NK-92 (cell line): Measurements from ENCODE around the gene DGKG.

Experiments used
- DNase-seq: peaks from one replicate; lab custom pipeline; 2025; ENCODE audit not compliant: unreplicated experiment; lab: John Stamatoyannopoulos, UW

The DGKG gene

DNA sequence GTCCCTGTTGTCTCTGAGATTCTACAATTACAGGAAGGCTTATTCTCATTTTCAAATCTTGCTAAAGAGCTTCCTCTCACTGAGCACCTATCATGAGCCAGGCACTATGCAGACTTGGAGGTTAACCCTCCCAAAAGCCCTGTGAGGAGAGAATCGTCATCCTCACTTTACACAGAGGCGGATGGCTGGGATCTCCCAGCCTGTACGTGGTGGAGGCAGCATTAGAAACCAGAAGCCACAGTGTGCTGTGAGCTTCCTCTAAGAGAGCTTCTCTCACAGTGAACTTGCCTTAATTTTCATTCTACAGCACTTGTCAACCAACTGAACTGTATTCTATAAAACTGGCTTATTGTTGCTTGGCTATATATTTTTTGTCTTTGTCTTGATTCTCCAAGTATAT is 6.1 kb upstream of the DGKG start:
- DNase-seq, result no peak

DNA sequence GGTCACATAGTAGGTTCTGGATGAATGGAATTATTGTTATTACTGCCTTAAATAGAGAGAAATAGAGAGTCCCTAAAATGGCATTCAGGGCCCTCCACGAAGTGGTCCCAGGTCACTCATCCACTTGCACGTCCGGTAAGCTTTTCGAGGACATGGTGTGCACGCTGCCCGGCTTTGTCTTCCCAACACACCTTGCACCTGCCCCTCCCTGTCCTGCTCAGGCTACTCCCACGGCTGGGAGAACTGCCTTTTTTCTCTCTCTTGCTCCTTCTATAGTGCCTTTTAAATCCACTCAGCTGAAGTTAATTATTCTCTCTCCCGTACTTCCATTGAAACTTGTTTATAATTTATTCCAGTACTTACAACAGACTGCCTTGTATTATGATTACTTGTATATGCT is 5.6 kb upstream of the DGKG start:
- no peak for DNase-seq

DNA sequence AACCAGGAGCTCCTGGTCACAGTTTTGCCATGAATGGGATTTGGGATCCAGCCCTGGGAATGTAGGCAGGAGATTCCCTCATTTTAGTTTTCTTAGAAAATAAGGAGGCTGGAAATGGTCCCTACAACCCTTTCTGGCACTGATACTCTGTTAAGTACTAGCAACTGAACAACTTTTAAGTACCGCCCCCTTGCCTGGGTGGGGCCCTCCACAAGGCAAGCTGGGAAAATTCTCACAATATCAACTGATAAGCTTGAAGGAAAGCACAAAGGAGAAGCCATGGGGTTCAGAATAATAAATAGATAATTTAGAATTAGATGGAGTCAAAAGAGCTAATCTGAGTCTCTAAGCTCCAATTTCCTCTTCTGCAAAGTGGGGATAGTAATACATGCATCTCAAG is 4.2 kb upstream of the DGKG start:
- DNase-seq, result no peak

DNA sequence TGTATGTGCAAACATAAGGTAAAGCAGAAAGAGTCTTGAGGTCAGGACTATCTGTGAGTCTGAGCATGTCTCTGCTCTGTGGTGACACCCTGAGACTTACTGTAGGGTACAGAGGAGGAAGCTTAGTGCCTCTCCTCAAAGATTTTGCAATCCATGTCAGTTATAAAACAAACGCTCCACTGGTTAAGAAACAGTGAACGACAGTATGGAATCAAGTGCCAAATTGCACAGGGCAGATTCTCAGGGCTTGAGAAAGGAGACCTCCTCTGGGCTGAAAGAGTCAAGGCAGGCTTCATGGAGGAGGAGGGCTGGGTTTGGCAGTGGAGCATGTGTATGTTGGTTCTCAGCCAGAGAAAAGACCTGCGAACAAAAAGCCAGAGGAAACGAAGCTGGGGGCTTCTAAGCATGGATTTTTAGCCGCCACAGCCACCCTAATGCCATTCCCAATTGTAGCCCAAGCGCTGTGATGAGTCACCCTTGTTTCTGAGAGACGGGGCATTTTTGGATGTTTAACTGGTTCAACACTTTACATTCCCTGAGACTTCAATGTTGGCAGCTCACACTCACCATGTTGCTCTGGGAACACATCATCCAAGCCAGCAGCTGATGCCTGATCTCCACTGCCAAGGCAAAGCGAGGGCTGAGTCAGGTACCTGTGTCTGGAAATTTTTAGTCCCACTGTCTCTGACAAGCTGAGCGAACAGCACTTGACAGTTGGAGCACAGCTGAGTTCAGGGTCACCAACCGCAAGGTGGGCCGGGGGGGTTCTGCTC is 3.4 kb upstream of the DGKG start:
- DNase-seq, result no peak

DNA sequence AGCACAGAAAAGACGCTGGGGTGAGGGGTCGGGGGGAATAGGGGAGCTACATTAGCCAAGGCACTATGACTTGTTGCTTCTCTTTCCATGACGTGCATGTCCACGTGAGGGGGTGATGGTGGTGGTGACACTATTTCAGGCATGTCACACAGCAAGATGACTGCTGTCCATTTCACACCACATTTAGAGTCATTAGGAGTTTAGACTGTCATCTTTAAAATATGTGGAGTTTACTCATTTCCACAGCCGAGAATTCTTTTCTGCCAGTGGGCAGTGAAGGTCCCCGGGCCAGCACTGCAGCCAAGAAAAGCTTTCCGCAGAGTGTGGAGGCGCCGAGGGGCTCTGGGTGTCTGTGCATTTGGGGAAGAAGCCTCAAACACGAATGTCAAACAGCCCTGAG is 954 bp upstream of the DGKG start:
- DNase-seq, result no peak

DNA sequence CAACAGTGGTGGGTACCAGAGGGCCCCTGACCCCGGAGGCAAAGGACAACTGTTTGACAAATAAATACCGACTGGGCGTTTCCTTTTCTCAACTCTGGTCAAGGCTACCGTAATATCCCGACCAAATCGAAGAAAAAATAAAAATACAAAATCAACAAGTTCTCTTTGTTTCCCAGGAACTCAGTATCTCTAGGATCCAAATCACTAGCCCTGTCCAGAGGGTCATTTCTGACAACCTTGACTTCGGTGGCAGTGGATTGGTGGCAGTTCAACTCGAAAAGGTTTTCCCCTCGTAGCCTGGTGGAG is 456 bp upstream of the DGKG start:
- no peak for DNase-seq

DNA sequence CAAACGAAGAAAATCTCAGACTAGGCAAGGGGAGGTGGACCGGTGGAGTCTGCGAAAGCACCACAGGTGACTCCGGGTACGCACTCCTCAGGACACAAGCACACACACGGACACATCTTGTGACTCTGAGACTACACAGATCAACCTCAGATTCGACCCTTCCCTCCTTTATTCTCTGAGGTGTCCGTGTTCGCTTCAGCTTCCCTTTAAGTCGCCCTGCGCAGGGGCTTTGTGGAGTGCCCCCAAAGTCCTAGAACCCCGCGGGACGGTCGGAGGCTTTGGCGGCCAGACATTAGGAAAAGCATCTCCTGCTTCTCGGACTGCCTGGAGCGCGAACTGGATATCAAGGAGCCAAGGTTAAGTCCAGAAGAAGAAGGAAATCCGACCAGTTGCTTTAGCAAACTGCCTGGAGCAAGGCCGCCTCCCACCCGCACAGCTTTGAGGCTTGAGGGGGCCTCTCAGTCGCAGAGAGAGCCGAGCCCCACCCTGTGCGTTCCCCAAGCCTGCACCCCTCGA is 730 bp downstream of the DGKG start:
- no peak for DNase-seq

DNA sequence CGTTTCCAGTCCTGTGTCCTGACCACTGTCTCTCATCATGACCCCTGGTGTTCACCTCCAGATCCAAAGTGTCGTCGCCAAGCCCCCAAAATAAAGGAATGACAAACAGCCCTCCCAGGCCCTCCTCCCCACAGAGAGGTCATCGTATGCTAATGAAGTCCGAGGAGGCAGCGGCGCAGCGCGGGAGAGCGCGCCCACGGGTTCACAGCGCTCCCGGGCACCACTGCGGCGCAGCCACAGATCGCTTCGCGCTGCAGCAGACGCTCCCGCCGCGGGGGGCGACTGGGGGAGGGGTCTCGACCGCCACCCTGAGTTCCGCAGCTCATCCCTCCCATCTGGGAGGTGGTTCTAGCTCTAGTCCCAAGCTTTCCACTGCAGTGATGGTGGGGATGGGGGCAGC is 1.3 kb downstream of the DGKG start:
- DNase-seq, result no peak

DNA sequence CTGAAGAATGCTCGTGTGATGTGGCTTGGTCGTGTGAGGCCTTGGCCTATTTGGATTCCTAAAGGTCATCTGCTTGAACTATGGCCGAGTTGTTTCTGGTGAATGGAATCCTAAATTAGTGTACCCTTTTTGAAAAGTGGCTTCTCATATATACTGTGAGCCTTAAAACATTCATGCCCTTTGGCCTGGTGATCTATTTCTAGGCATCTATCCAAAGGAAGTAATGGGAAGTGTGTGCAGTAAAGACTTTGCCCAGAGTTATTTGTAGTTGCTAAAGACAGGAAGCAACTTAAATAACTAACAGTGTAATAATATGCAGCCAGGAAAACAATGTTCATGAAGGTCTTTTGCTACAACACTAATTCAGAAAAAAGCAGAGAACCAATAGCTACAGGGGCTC is 3.0 kb downstream of the DGKG start:
- no peak for DNase-seq

DNA sequence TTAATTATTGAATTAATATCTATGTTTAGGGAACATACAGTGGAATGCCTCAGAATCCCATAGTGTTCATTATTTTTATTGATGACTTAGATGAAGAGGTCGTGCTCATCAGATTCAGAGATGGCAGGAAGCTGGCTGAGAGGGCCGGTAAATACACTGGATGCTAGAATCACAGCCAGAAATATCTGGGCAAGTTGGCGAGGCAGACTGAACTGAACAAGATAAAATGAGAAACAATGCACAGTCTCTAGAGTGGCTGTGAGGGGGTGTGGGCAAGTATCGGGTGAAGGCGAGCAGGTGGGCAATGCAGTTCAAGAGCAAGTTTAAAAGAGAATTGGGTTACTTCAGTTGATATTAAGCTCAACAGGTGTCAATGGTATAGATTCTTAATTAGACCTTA is 5.9 kb downstream of the DGKG start:
- DNase-seq, result no peak

DNA sequence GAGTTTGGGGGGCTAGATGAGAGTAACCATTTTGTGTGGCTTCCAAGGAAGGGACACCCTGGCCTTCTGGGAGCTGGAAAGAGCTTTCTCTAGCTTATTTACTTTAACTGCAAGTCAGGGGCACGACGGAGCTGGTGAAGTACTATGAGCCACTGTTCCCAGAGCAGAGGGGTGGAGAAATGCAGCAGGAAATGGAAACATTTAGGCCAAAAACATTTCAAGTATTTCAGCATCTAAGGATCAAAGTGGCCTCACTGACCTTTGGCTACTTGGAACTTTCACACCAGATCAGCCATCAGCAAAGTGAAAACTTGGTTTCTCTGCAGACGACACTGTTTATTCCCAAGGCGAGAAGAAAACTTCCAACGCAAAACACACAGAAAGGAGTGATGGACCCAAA is 7.9 kb downstream of the DGKG start:
- DNase-seq, result no peak

DNA sequence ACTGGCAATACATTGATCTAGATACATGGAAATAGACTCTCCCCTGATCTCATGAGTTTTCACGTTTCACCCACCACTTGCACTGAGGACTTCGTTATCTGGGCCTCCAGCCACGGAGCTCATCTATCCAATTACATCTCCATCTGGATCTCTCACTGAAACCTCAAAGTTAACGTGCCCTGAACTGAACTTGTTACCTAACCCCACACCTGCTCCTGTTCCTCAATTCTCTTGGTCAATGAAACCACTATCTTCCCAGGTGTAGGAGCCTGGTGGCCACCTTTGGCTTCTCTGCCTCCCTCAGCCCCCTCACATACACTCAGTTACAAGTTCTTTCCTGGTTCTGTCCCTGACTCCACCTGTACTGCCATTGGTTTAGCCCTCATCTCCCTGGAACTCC is 9.7 kb downstream of the DGKG start:
- DNase-seq, result no peak

DNA sequence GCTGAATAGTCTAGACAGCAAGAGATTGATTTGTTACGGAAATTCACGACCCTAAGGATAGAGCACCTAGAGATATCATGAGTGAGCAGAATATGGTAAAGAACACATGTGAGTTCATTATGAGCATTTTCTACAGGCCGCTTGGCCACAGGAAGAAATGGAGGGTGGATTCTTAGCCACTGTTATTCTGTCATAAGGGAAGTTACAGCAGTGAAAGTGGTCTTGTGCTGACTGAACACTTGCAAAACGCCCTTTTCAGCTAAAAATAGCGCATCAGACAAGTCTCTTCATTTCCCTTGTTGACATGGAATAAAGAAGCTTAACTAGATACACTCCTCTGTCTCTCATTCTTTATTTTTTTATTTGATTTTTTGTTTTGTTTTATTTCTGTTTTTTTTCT is 19.8 kb downstream of the DGKG start:
- no peak for DNase-seq

DNA sequence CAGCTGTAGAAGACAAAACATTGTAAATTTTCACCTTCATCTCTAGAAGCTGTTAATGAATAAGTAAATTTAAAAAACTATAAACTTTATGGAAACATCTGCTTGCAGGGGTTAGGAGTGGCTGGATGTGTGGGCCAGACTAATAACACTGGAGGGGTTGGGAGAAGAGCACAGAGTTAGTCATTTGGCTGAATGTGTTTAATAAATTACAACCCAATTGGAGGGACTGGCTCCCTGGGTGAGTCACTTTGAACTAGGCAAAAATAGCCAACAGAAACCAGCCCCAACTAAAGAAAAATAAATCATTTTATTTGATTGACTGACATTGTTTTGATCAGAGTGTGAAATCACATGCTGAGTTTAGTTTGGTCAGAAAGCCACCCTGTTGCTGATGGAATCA is 21.8 kb downstream of the DGKG start:
- DNase-seq, result no peak

DNA sequence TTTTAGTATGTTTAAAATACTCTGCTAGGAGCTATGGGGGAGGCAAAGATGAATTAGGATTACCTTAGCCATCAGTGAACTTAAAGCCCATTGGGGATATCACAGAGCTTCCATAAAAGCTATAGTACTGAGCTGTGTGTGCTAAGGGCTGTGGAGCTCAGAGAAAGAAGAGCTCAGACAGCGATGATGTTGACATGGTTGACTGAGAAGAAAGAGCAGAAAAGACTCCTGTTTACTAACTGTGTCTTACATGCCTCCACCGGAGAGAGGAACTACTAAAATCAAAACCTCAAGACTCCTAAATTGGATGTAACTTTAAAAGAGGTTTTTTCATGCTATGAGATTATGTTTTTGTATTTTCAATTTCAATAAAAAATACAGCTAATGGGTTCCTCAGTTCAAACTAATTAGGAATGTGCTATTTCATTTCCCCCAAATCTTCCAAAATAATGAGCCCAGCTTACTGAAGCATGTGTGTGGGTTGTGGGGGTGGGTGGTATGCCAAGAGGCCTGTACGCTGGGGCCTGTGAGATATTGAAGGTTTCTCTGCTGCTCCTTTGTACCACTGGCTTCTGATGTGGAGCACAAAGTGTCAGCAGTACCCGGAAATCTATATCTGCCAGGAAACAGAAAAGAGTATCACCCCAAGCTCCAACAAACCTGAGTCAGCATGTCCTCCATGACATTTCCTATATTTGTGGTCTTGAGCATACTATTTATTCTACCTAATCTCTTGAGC is 22.7 kb downstream of the DGKG start:
- no peak for DNase-seq

DNA sequence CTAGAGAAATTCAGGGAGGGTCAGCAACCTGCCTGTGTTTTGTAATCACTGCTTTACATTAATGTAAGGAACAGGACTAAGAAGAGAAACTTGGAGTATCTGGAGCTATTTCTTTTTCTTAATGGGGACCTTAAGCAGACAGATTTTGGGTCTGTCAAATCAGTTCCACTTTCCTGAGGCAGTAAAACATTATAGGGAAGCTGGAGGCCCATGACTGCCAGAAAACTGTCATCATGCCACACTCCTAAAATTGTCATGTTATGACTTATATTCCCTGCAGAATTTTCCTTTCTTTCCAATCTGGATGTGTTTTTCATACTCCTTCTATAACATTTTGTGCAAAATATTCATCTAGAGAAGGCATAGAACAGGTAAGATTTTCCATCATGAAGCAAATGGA is 28.8 kb downstream of the DGKG start:
- DNase-seq, result no peak

DNA sequence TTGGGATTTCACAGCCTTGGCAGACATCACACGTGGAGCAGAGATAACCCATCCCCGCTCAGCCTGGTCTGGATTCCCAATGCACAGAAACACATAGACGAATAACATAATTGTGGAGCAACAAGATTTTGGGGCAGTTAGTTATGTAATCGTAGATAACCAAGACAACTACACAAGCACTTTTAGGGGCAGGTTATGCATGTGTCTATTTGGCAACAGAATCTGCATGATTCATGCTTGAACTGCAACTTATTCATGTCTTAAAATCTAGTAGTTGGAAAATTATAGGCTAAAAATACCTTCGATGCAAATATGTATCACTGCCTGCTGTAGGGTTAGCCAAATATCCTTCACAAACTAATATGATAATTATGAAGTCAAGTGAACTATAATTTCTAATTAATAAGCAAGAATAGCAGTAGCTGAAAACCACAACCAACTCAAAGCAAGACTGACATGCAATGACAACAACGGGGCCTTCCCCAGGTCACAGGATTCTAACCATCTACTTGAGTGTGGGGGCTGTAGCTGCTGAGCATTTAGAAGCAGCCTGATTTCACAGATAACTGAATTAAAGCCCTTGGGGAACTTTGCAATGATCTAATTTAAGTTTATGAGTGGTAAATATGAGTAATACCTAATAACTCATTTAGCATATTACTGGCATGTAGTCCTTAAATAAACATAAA is 31.1 kb downstream of the DGKG start:
- no peak for DNase-seq

DNA sequence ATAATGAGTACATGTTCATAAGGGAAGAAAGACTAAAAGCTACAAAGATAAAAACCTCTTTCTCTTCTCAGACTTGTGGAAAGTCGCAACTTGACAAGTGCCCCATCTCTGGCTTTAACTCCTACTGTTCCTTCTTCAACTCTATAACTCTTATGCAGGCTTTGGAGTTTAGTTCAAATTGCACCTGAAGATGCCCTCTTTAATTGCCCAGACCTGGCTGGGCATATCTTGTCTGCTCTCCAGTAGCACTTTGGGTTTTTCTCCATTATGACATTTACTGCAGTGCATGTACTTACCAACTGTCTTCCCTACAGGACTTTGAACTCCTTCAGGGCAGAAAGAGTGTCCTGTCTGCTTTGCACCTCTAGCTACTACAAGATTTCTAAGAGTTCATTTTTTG is 32.4 kb downstream of the DGKG start:
- no peak for DNase-seq

DNA sequence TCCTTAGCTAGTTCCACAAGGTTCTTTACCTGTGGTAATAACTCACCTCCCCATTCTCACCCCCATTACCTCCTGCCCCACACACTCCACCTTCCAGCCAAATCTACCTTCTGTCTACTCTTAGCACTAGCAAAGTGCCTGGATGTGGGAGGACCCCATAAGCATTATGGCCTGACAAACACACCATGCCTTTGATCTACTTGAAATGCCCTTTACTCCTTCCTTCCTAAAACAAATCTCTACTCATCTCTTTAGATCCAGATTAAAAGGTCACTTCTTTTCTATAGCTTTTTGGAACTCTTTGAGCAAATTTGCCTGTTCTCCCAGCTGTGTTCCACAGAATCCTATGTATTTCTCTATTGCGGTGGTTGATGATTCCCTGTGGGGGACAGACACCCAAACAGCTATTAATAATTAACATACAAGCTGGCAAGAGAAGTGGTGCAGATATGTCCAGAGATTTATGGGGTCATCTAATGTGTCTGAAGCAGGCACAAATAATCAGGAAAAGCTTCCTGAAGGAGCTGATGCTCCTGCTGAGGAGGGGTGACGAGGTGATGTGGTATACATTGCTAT is 34.0 kb downstream of the DGKG start:
- no peak for DNase-seq

DNA sequence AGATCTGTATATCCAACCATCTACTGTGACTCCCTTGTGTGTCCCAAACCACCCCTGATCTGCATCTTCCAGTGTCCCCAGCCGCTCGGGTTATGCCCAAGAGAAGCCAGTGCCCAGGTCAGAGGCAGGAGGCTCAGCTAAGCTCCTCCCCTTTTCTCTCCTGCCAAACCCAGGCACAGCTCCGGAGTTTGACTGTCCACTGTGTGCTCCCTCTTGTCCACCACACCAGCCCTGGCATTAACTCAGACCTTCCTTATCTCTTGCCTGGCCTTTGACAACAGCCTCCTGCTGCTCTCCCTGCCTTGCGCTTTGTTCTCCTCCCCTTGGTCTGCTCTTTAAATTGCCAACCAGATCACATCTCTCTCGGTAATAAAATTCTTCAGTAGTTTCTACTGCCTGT is 39.3 kb downstream of the DGKG start:
- no peak for DNase-seq

DNA sequence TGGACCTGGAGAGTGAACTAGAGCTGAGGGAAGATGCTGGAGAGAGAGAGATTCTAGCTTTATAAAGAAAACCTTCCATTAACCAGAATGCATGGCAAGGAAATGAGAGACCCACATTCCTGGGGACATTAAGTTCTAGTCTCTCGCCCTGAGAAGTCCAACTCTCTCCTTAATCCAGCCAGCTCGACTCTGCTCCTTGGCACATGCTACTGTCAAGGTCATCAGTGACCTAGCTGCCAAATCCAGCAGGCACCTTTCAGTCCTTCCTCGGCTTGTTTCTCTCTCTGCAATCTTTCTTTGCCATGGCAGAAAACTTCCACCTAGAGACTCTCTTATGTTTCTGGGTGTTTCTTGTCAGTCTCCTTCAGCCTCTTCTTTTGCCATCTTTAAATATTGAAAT is 40.3 kb downstream of the DGKG start:
- no peak for DNase-seq
